Stimulated activated naive CD8-positive, alpha-beta T cell treated with anti-CD3 and anti-CD28 coated beads, Interleukin-15, Interleukin-2, amounts not matched to agents 100 U/mL and 50 U/mL, for 24 hours (primary cell): ENCODE results near the gene C19orf12.
A peak's percentile ranks its signal among the peaks of the same experiment; 100 is the strongest.
"Not testable (repeated sequence)": the region's sequence is repeated elsewhere in the genome, so short reads cannot be mapped to it uniquely, and the experiment has no call there.

Source experiments
- ATAC-seq: fragments of 150-1000 bp; cut with Tn5 transposase; one replicate; pipeline ENCODE4 v1.10.0; 2021
- DNase-seq: peaks from one replicate; pipeline ENCODE4 v3.0.0; 2021

C19orf12 gene

GRCh38 chr19:29676586-29676985 is 38.5 kb downstream of the C19orf12 start:
- no peak for ATAC-seq

GRCh38 chr19:29675650-29676186 is 39.3 kb downstream of the C19orf12 start:
- ATAC-seq: no peak
- DNase-seq: no peak

More at GRCh38 chr19:29676586-29676985, 38.5 kb downstream of the C19orf12 start:
- DNase-seq: no peak

GRCh38 chr19:29675120-29675649 is 39.9 kb downstream of the C19orf12 start:
- no peak for DNase-seq
- no peak for ATAC-seq

GRCh38 chr19:29674374-29675119 is 40.5 kb downstream of the C19orf12 start:
- ATAC-seq (no peak), DNase-seq (no peak)

DNA sequence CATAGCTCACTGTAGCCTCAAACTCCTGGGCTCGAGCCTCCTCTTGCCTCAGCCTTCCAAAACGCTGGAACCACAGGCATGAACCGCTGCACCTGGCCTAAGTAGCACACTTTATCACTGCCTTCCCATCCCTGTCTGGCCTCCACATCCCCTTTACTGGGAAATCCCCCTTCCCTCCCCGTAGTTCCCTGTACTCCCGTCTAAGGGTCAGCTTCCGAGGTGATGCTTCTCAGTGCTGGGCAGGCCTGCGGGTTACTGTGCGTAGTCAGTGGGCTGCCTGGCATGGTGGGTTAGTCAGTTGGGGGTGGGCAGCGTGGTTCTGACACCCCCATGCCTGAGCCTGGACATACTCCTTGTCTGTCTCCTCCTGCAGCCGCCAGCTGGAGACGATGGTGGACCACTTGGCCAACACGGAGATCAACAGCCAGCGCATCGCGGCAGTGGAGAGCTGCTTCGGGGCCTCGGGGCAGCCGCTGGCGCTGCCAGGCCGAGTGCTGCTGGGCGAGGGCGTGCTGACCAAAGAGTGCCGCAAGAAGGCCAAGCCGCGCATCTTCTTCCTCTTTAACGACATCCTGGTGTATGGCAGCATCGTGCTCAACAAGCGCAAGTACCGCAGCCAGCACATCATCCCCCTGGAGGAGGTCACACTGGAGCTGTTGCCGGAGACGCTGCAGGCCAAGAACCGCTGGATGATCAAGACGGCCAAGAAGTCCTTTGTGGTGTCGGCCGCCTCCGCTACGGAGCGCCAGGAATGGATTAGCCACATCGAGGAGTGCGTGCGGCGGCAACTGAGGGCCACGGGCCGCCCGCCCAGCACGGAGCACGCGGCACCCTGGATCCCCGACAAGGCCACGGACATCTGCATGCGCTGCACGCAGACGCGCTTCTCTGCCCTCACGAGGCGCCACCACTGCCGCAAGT is 41.4 kb downstream of the C19orf12 start:
- no peak for ATAC-seq

GRCh38 chr19:29672933-29673336 is 42.1 kb downstream of the C19orf12 start:
- peak; percentile 81 for ATAC-seq
- peak; percentile 83 for DNase-seq

More for the DNA sequence above, 41.4 kb downstream of the C19orf12 start:
- DNase-seq: no peak

GRCh38 chr19:29672319-29672932 is 42.6 kb downstream of the C19orf12 start:
- DNase-seq: no peak
- ATAC-seq: no peak

DNA sequence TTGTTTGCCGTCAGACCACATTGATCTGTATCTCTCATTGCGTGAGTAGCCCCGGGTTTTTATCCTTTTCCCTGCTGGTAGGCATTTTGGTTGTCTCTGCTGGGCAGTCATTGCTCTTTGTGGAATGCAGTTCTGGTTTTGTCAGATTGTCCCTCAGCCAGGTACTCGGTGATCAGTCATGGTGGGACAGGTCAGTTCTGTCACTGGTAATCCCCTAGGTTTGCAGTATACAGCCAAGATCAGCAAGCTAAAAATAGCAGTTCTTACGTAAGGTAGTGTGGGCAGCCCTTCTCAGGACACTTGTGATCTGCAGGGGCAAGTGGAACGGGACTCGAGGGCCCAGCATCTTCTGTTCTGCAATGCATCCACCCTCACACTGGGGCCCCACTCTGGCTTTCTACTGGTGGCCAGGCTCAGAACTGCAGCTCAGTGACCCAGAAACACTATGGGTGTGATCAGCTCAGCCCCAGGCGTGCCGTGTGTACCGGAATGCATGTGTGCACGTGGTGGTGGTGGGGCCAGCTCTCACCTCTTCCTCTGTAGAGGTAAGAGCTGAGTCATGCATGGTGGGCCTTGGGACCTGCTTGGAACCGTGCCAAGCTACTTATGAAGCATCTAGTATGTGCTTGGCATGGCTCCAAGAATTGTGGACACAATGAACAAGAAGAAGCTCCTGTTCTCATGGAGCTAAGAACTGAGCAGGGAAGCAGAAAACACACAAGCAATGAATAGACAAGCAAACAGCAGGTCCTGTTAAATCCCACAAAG is 43.5 kb downstream of the C19orf12 start:
- DNase-seq (peak; percentile 83), ATAC-seq (peak; percentile 67)

- not testable (repeated sequence) for ATAC-seq, DNase-seq
These were observed 44.1 kb downstream of the C19orf12 start for GRCh38 chr19:29671026-29671392.

DNA sequence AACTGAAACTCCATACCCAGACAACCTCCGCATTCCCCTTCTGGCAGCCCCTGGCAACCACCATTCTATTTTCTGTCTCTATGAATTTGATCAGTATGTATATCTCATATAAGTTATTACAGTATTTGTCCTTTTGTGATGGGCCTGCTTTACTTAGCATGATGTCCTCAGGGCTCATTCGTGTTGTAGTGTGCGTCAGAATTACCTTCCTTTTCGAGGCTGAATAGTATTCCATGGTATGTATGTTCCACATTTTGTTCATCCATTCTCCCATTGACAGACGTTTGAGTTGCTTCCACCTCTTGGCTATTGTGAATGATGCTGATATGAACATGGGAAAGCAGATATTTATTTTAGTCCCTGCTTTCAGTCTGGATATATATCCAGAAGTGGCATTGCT is 44.8 kb downstream of the C19orf12 start:
- no peak for ATAC-seq
- DNase-seq: no peak

DNA sequence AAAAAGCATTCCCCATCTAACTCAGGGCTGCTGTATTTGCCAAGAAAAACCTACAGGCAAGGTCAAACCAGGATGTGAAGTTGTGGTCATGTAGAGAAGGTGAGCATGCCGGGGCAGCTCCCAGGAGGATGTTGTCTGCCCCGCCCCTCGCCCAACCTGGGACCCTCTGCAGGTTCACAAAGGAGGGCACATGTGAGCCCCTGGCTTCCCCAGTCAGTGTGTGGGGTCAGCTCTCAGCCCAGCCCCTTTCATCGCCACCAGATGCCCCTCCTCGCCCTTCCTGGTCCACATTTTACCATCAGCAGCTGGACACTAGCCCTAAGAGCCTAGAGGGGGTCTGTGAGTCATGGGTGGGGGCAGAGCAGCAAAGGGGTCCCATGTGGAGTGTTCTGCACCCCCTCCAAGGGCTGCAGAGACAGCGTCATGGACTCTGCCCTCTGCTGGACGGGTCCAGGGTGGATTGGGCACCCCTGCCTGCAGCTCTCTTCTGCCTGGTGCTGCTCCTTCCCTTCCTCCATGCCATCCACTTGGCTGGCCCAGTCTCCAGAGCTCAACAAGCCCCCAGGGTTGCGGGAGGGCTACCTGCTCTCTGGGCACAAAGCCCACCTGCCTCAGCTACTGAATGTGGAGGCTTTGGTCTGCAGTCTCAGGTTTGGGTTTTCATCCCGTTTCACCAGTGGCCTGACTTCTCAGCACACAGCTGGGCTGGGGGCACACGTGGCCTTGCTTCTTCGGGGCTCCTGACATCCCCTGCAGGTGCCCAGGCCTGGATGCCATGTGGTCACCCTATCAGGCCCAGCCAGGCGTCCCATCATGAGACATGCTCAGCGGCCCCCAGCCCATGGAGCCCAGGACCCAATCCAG is 46.1 kb downstream of the C19orf12 start:
- ATAC-seq (no peak), DNase-seq (peak; percentile 41)

DNA sequence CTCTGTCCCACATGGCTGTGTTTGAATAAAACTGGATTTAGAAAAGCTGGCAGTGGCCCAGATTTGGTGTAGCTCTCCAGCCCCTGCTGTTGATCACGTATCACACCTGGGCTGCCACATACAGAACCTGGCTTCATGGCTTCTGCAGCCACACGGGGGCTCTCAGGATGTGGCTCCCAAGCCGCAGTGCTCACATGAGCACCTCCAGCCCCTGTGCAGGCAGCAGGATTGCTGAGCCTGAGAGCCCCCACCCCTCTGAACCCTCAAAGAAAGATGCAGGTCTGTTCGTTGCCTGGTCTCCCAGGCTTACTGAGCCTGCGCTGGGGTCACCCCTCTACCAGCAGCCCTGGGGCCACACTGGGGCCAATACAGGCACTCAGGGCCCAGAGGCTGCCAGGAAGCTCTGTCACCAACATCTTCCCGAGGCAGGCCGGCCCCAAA is 47.1 kb downstream of the C19orf12 start:
- DNase-seq (peak; percentile 60), ATAC-seq (peak; percentile 29)

DNA sequence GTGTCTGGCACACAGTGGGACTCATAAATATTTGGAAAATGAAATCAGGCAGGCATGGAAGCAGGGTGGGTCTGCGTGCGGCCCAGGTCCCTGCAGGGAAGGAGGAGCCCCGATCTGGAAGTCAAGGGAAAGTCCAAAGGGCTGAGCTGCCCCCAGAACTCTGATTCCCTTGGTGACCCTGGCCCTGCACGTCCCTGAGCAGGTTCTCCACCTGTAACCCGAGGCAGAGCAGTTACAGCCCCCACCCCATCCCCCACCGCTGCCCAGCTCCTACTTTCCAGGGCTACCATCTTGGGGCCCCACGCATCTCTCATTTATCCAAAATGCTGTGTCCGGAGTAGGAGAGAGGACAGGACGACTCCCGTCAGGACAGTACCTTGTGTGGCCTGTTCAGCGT is 47.7 kb downstream of the C19orf12 start:
- ATAC-seq: no peak
- DNase-seq: peak; percentile 28

DNA sequence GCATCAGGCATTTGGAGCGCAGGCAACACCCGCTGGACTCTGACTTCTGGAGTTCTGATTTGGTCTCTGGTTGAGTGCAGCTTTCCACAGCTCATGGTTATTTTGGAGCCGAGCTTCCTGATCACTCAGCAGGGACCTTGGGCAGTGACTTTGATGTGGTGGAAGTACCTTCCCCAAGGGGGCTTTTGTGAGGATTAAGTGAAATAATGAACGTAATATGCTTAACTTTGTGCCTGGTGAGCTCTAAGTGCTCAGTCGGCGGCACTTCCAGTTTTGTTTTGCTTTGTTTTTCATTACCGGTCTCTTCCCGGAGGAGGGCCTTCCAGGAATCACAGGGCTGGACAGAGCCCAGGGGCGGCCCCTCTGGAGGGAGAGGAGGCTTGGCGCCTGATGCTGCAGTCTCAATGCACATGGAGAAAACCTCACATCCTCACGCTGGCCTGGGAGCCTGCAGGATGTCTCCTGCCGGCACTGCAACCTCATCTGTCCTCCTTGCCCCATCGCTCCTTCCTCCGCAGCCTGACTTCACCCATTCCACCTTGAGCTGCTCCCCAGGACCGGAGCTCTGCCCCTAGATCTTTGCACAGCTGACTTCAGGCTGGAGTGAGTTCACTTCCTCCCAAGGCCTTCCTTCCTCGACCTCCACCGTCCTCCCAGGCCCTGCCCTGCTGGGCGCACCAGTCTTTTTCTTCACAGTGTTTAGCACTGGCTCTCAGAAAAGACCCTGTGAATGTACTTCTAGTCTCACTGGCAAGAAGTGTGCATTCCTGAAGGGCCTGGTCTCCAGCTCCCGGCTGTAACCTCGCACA is 48.3 kb downstream of the C19orf12 start:
- ATAC-seq: no peak
- DNase-seq: peak; percentile 43

- ATAC-seq (no peak), DNase-seq (peak; percentile 34)
These were observed 49.1 kb downstream of the C19orf12 start for GRCh38 chr19:29665826-29666577.

GRCh38 chr19:29665215-29665825 is 49.7 kb downstream of the C19orf12 start, which contains the start of gene PLEKHF1:
Gene PLEKHF1 (plus strand): TSS chr19:29665461. CDS start chr19:29673840, 8,379 bp downstream.
- DNase-seq: peak; percentile 94

GRCh38 chr19:29664753-29665214 is 50.3 kb downstream of the C19orf12 start:
- DNase-seq (no peak), ATAC-seq (peak; percentile 16)

More at GRCh38 chr19:29665215-29665825, 49.7 kb downstream of the C19orf12 start, which contains the start of gene PLEKHF1:
- ATAC-seq: peak; percentile 78
